Glutamatergic neuron (in vitro differentiated cells): ENCODE results near the gene FADS2. TPM values are rescaled to one million over a fixed set of nuclear protein-coding genes. Genes with fewer than 3 reads are reported as not detected.

Experiments used
- DNase-seq: peaks from one replicate; pipeline ENCODE4 v3.0.0; 2022
- H3K27ac Mint-ChIP-seq: one replicate; pipeline ENCODE4 v1.8.0; 2020; ENCODE audit warnings: mild to moderate bottlenecking, mixed read lengths, inconsistent platforms; ENCODE audit not compliant: unreplicated experiment
- H3K27me3 Mint-ChIP-seq: one replicate; pipeline ENCODE4 v1.8.0; 2020; ENCODE audit warnings: mild to moderate bottlenecking, moderate library complexity, mixed read lengths, inconsistent platforms; ENCODE audit not compliant: unreplicated experiment
- H3K36me3 Mint-ChIP-seq: one replicate; pipeline ENCODE4 v1.8.0; 2020; ENCODE audit warnings: mild to moderate bottlenecking, mixed read lengths, inconsistent platforms; ENCODE audit not compliant: unreplicated experiment
- H3K4me1 Mint-ChIP-seq: one replicate; pipeline ENCODE4 v1.8.0; 2020; ENCODE audit warnings: mild to moderate bottlenecking, low read depth, mixed read lengths, inconsistent platforms; ENCODE audit not compliant: unreplicated experiment
- H3K4me3 Mint-ChIP-seq: one replicate; pipeline ENCODE4 v1.8.0; 2020; ENCODE audit warnings: mild to moderate bottlenecking, mixed read lengths, inconsistent platforms; ENCODE audit not compliant: unreplicated experiment
- H3K9me3 Mint-ChIP-seq: one replicate; pipeline ENCODE4 v1.8.0; 2020; ENCODE audit warnings: mild to moderate bottlenecking, moderate library complexity, mixed read lengths, inconsistent platforms; ENCODE audit not compliant: unreplicated experiment
- CTCF ChIP-seq: fragments of 200-600 bp; sonication (generic); IDR thresholded peaks from one replicate; pipeline ENCODE4 v1.5.0; 2021; ENCODE audit not compliant: partially characterized antibody, unreplicated experiment
- total RNA-seq: library from RNA; stranded (reverse); fragmentation: NEBNext Ultra II Directional; extraction: Animal tissue kit (Norgen Biotek cat#: 25700); gene quantifications from one replicate; pipeline ENCODE4 v1.2.1, GENCODE V29; 2021; ENCODE audit not compliant: unreplicated experiment

The FADS2 gene
- total RNA-seq, 1 donor from 2014 or later: 701 TPM

- no peaks in the 10 kb centered on the region for H3K36me3 Mint-ChIP-seq
- TF ChIP-seq CTCF: peak; percentile 87
- H3K9me3 Mint-ChIP-seq: peaks cover 3% of the 10 kb centered on the region
- peaks cover 14% of the 10 kb centered on the region for H3K4me1 Mint-ChIP-seq
- H3K4me3 Mint-ChIP-seq: peak overlapping the region; percentile 77
- DNase-seq: peak; percentile 88
- peaks cover 7% of the 10 kb centered on the region for H3K27me3 Mint-ChIP-seq
- H3K27ac Mint-ChIP-seq: peak overlapping the region; percentile 73
These were observed 43.1 kb downstream of the FADS2 start for GRCh38 chr11:61871158-61871597.

DNA sequence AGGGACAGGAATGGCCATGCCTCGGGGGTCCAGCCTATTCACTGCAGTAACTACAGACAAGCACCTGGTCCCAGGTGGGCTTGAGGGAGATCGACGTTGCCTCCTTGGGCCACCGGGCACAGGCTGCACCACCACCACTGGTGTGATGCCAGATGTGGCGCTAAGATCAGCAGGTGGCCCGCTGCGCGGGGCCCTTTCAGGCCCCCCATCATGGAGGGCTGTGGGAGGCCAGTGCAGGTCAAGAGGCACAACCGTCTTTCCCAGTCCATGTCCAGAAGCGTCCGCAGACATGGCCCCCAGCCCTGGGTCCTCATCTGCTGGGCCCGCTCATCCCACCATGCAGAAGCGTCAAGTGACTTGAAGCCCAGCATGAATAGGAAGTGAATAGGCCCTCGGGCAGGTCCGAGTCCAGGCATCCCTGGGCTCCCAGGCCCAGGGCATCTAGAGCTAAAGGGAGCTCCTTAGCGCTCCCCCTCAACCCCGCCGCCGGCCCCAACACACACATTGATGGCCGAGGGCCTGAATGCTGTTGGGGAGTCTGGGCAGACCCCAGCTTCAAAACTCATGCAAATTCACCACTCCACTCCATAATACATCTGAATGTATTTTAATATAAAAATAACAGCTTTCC, 45.0 kb downstream of the FADS2 start:
- Mint-ChIP-seq H3K36me3 (no peaks in the 10 kb centered on the region), H3K27me3 (peaks cover 4% of the 10 kb centered on the region), H3K4me1 (peaks cover 14% of the 10 kb centered on the region), H3K4me3 (no peak overlapping the region), H3K9me3 (peaks cover 3% of the 10 kb centered on the region), H3K27ac (no peak overlapping the region)
- no peak for DNase-seq
- TF ChIP-seq CTCF: no peak

DNA sequence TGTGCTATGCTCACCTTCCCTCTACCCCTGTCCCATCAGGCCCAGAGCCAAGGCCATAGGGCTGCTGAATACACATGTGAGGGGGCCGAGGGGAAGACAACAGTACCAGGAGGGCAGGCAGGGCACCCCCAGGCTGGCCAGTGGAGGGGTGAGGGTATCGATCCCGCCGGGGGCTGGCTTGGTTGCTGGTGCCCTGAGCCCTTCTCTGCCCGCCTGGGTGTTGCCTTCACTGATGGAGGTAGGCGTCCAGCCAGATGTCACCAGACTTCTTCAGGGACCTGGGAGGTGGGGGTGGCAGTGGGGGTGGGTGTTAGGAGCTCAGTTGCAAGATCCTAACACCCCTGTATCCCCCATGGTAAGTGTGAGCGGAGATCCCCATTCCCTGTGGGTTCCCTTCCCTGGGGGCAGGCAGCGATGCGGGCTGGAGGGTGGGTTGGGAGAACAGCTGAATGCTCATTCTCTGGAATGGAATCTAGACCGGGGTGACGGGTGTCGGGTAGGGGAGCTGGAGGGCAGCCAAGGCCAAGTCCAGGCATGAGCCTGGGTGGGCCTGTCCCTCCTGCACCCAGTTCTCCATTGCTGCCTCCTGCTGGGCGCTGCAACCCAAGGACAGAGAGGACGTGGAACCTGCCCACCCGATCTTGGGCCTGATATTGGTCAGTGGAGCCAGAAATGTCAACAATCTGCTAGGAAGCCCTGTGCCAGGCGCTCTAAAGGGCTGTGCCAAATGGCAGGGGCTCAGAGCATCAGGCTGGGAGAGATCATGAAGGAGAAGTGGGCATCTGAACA, 45.7 kb downstream of the FADS2 start:
- Mint-ChIP-seq H3K4me1 (peaks cover 14% of the 10 kb centered on the region), H3K9me3 (peaks cover 3% of the 10 kb centered on the region), H3K27me3 (peaks cover 4% of the 10 kb centered on the region), H3K4me3 (no peak overlapping the region), H3K36me3 (no peaks in the 10 kb centered on the region), H3K27ac (no peak overlapping the region)
- no peak for DNase-seq
- TF ChIP-seq CTCF: no peak

GRCh38 chr11:61874377-61874809, 46.3 kb downstream of the FADS2 start:
- Mint-ChIP-seq H3K27ac (no peak overlapping the region), H3K4me1 (peaks cover 14% of the 10 kb centered on the region), H3K27me3 (peaks cover 4% of the 10 kb centered on the region), H3K9me3 (peaks cover 3% of the 10 kb centered on the region), H3K36me3 (no peaks in the 10 kb centered on the region), H3K4me3 (no peak overlapping the region)
- DNase-seq: no peak
- no peak for TF ChIP-seq CTCF

DNA sequence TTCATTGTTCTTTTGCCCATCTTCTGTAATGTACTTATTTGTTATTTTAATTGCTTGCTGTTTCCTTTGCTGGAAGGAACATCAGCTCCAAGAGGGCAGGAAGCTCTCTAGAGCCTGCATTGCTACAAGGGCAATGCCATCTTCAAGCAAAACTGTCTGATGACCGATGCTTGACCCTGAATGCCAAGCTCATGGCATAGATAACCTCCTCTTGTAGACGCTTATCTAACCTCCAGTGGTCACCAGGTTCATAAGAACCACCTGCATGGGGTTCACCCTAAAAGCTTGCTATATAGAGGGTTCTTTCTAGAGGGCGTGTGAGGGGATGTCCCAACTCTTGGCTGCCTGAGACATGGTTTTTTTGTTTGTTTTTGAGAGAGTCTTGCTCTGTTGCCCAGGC, 46.8 kb downstream of the FADS2 start:
- Mint-ChIP-seq H3K9me3 (peaks cover 2% of the 10 kb centered on the region), H3K27me3 (peaks cover 4% of the 10 kb centered on the region), H3K36me3 (no peaks in the 10 kb centered on the region), H3K4me1 (peaks cover 9% of the 10 kb centered on the region), H3K4me3 (no peak overlapping the region), H3K27ac (no peak overlapping the region)
- no peak for TF ChIP-seq CTCF
- DNase-seq: no peak
